ENCODE results near the gene CTXN3.

The CTXN3 gene

DNA sequence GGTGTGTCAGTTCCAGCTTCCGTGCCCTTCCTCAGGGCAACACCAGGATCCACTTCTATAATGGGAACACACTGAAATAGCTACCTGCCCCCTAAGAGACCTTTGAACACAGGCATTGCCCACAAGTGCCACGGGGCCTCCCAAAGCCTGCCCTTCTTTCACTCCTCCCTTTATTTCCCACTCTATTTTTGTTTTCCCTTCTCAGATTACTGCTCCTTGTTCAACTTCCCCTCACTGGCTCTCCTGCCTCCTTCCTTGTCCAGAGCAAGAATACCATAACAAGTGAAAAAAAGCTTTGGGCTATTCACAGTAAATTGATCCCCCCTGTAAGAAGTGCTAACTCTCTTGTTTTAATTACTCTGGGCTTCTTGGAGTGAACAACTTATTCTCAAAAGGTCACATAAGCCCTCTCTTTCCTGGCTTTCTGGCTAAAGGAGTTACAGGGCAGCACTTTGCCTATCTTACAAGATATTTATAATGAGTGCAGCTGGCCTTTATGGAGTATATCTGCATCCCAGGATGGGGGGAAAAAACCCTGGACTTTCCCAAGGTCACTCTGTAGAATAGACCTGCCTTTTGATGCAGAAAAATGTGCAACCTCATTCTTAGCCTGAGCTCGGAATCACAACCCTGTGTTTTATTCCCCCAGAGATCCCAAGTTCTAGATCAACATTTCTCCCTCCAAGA is 11.3 kb downstream of the CTXN3 start:
- ChIA-PET CTCF (no interaction called here), POLR2A (no interaction called here)
- TF ChIP-seq, protein P1, sequence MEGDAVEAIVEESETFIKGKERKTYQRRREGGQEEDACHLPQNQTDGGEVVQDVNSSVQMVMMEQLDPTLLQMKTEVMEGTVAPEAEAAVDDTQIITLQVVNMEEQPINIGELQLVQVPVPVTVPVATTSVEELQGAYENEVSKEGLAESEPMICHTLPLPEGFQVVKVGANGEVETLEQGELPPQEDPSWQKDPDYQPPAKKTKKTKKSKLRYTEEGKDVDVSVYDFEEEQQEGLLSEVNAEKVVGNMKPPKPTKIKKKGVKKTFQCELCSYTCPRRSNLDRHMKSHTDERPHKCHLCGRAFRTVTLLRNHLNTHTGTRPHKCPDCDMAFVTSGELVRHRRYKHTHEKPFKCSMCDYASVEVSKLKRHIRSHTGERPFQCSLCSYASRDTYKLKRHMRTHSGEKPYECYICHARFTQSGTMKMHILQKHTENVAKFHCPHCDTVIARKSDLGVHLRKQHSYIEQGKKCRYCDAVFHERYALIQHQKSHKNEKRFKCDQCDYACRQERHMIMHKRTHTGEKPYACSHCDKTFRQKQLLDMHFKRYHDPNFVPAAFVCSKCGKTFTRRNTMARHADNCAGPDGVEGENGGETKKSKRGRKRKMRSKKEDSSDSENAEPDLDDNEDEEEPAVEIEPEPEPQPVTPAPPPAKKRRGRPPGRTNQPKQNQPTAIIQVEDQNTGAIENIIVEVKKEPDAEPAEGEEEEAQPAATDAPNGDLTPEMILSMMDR (IDR thresholded peaks at IDR 0.05; ENCODE audit: insufficient read depth, low read length, missing control alignments) = no peak
- no peak for DNase-seq (ENCODE audit: low read depth, low spot score)
- H3K4me3 ChIP-seq (ENCODE audit: low read depth, low read length) = no peak overlapping the region

DNA sequence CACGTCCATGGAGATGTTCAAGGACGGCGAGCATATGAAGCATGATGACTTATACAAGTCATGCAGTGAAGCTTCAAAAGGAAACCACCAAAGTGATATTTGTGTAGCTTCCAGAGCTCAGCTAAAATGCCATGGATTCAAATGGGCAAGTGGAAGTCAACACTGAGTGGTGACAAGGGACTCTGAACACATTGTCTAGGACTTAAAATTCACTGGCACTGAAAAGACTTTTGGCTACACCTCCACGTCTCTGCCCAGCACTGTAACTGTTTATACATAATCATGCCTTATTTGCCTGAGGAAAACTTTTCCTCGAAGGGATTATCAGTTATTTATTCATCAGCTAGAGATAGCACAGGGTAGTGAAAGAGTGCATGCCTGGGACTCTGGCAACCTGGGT is 15.2 kb downstream of the CTXN3 start:
- no peak overlapping the region for H3K4me3 ChIP-seq (ENCODE audit: low read depth, low read length)
- POLR2A ChIA-PET = no interaction called here
- CTCF ChIA-PET = interaction anchor here (1.3 kb wide), 1 partner anchor 8 kb away, joined by 3 read pairs; no protein-coding TSS in a partner anchor
- TF ChIP-seq, protein P1 (IDR thresholded peaks at IDR 0.05; ENCODE audit: insufficient read depth, low read length, missing control alignments) = no peak
- no peak for DNase-seq (ENCODE audit: low read depth, low spot score)

DNA sequence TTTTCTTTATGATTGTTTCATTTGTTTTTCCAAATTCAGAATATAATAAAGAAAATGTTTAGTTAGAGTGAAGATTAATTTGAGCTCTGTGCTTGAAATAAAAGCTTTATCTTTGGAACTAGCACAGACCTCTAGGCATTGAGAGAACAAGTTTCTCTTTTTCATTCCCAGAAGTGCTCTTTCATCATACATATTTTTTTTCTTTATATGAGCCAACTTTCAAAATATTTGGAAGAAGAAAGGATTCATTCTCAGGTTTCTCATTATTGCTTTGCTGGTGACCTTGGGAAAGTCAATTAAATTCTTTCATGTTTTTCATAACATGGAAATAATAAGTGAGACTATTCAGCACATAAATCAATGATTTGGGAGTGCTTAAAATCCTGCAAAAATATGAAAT is 16.8 kb downstream of the CTXN3 start:
- TF ChIP-seq, protein P1 (IDR thresholded peaks at IDR 0.05; ENCODE audit: insufficient read depth, low read length, missing control alignments) = no peak
- H3K4me3 ChIP-seq (ENCODE audit: low read depth, low read length) = no peak overlapping the region
- CTCF ChIA-PET = no interaction called here

DNA sequence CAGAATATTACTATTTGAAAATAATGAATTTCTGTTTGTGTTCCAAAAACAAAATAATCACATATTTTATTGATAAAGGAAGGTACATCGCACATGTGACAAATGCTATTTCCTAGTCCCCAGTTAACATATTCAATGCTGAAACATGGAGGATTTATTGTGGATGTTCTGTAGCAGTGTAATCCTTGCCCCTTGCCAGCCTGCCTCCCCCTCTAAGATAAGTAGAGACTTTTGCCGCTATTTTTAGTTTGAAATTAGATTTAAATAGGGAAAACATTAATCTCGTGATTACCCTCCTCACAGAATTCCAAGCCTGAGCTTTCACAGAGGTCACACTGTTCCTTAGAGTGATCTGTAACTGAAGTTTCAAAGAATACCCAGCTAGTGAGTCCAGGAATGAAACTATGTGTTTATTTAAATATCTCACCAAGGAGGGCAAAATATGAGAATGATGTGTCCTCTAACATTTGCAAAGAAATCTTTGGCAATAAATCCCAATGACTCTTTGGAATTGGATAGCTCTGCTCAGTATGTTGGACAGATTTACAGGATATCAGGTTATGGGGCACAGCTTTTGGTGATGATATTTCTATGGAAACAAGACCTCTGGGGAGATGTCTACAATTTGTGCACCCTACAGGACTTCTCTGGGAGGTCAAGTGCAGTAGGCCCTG is 17.3 kb downstream of the CTXN3 start:
- POLR2A ChIA-PET = no interaction called here
- TF ChIP-seq, protein P1 (IDR thresholded peaks at IDR 0.05; ENCODE audit: insufficient read depth, low read length, missing control alignments) = no peak
- CTCF ChIA-PET = no interaction called here
- DNase-seq (ENCODE audit: low read depth, low spot score) = no peak
- no peak overlapping the region for H3K4me3 ChIP-seq (ENCODE audit: low read depth, low read length)

More for the DNA sequence above, 16.8 kb downstream of the CTXN3 start:
- POLR2A ChIA-PET = no interaction called here
- no peak for DNase-seq (ENCODE audit: low read depth, low spot score)

DNA sequence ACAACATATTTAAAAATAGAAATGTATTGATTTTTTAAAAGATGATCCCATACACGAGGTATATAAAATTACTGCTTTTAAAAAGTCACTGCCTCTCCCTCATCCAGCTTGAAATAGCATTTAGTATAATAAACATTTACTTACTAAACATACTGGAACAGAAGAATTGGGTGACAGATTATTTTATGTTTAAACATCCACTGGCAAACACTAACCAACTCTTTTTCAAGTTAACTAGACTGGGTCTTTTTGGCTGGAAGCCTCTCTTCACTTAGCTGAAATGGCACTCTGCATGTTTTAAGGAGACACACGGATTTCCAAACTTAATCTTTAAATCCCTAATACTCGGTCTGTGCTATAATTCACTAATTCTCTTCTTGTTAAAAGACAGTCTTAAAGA is 19.0 kb downstream of the CTXN3 start:
- CTCF ChIA-PET = interaction anchor here (0.9 kb wide), 1 partner anchor 13 kb away, joined by 4 read pairs; no protein-coding TSS in a partner anchor
- no peak overlapping the region for H3K4me3 ChIP-seq (ENCODE audit: low read depth, low read length)
- POLR2A ChIA-PET = no interaction called here
- TF ChIP-seq, protein P1 (IDR thresholded peaks at IDR 0.05; ENCODE audit: insufficient read depth, low read length, missing control alignments) = no peak
- DNase-seq (ENCODE audit: low read depth, low spot score) = no peak

DNA sequence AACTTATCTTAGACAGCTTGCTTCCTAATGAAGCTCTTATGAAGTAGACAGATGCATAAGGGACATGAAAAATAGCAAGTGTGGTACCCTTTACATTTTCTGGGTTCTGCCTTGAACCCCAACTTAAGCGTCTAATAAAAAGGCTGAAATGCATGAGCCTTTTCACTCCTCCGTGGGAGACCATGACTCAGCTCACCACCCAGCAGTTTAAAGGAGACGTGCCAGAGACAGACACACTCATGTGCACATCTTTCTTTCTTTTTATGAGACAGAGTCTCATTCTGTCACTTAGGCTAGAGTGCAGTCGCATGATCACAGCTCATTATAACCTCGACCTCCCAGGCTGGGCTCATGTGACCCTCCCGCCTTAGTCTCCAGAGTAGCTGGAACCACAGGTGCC is 22.3 kb downstream of the CTXN3 start:
- H3K4me3 ChIP-seq (ENCODE audit: low read depth, low read length) = no peak overlapping the region
- no peak for DNase-seq (ENCODE audit: low read depth, low spot score)
- POLR2A ChIA-PET = no interaction called here
- CTCF ChIA-PET = no interaction called here
- TF ChIP-seq, protein P1 (IDR thresholded peaks at IDR 0.05; ENCODE audit: insufficient read depth, low read length, missing control alignments) = no peak
